K562 (cell line): ENCODE results near the gene FASTK. TPM values are rescaled to one million over a fixed set of nuclear protein-coding genes. Genes with fewer than 3 reads are reported as not detected.

Source experiments
- CCNT2 ChIP-seq: IDR thresholded peaks from 2 replicates; pipeline ENCODE4 v1.6.1; 2011; ENCODE audit warnings: borderline replicate concordance, low read depth, mild to moderate bottlenecking, moderate library complexity, mixed read lengths, low read length; ENCODE audit not compliant: insufficient read length; ENCODE audit errors: extremely low read depth
- CGGBP1 ChIP-seq: fragments of 250-450 bp; sonication (Bioruptor Pico); IDR thresholded peaks from 2 replicates; pipeline ENCODE4 v1.9.0; 2021; ENCODE audit warnings: mild to moderate bottlenecking
- E2F8 ChIP-seq: fragments of 450-650 bp; IDR thresholded peaks from 2 replicates; pipeline ENCODE4 v1.7.1; 2018; ENCODE audit warnings: mild to moderate bottlenecking, low read depth; ENCODE audit not compliant: partially characterized antibody
- ERF ChIP-seq: fragments of 450-650 bp; formaldehyde crosslinking; IDR thresholded peaks from 2 replicates; pipeline ENCODE4 v1.4.0; 2020; ENCODE audit warnings: mild to moderate bottlenecking, mixed read lengths
- HDAC6 ChIP-seq: IDR thresholded peaks from 2 replicates; pipeline ENCODE4 v1.6.1; 2012; ENCODE audit warnings: low read depth, mild to moderate bottlenecking, control low read depth, inconsistent platforms, low read length, moderate library complexity
- HMG20B ChIP-seq: fragments of 250-450 bp; sonication (Bioruptor Pico); IDR thresholded peaks from 2 replicates; pipeline ENCODE4 v1.5.0; 2021; ENCODE audit warnings: mild to moderate bottlenecking
- IRF2 ChIP-seq: sonication (generic); formaldehyde crosslinking; IDR thresholded peaks from 2 replicates; pipeline ENCODE4 v1.8.1; 2022; ENCODE audit warnings: mild to moderate bottlenecking, missing genetic modification reagents
- REST ChIP-seq, 2 experiments: fragments of 450-650 bp; formaldehyde crosslinking in 1 of 2; IDR thresholded peaks; 2 replicates each; pipeline versions ENCODE4 v1.4.0 to v1.6.1; 2014 to 2020; ENCODE audit warnings: mild to moderate bottlenecking in 2 of 2, borderline replicate concordance in 1 of 2, low read depth in 1 of 2
- ZNF561 ChIP-seq: fragments of 450-650 bp; formaldehyde crosslinking; conservative IDR thresholded peaks from 2 replicates; pipeline ENCODE4 v1.4.0; 2020; ENCODE audit warnings: mild to moderate bottlenecking, moderate library complexity
- ZNF740 ChIP-seq, 3 experiments: fragments of 200-800 bp in 1 of 3; sonication (Bioruptor generic) in 1 of 3; sonication (generic) in 1 of 3; formaldehyde crosslinking in 1 of 3; IDR thresholded peaks; 2 replicates each; pipeline versions ENCODE4 v1.6.1 to v1.8.0; 2016 to 2022; ENCODE audit warnings: mild to moderate bottlenecking in 2 of 3, missing compliant biosample characterization in 2 of 3, missing genetic modification characterization in 2 of 3, missing genetic modification reagents in 1 of 3
- polyA plus RNA-seq, 8 experiments: library from polyadenylated mRNA; depleted of rRNA in 4 of 8; stranded (reverse) in 5 of 8; unstranded in 3 of 8; fragments of >200 nt; fragmentation: Nextera tagmentation in 2 of 8; fragmentation: Illumina TruSeq in 1 of 8; extraction: Ambion mirVana in 2 of 8; extraction: Trizol in 1 of 8; gene quantifications; 2 replicates each; pipeline versions ENCODE4 v1.2.1 to v1.2.3, GENCODE V29; 2011 to 2014; ENCODE audit warnings: inconsistent platforms in 1 of 8, missing spikeins in 1 of 8
- total RNA-seq, 7 experiments: library from RNA; depleted of rRNA in 6 of 7; stranded (reverse); fragments of >200 nt in 6 of 7; fragmentation: Illumina TruSeq in 2 of 7; extraction: Trizol in 2 of 7; gene quantifications; 2 replicates each; pipeline versions ENCODE4 v1.2.1 to v1.2.3, GENCODE V29; 2011 to 2021; ENCODE audit warnings: low replicate concordance in 1 of 7
- TF ChIP-seq, protein P1 (sequence below): fragments of 450-650 bp; IDR thresholded peaks from 2 replicates; pipeline ENCODE4 v1.6.1; 2016

FASTK gene
- total and polyA plus RNA-seq, 9 of the 15 experiments (the other 6 are each of a cell fraction or from before 2014, with no cell fraction given), result 0.51 to 150 (median 48.2) TPM

GRCh38 chr7:151085691-151086620, 5.3 kb upstream of the FASTK start, which contains the start of gene AGAP3 (continued):
- TF ChIP-seq, protein P1, sequence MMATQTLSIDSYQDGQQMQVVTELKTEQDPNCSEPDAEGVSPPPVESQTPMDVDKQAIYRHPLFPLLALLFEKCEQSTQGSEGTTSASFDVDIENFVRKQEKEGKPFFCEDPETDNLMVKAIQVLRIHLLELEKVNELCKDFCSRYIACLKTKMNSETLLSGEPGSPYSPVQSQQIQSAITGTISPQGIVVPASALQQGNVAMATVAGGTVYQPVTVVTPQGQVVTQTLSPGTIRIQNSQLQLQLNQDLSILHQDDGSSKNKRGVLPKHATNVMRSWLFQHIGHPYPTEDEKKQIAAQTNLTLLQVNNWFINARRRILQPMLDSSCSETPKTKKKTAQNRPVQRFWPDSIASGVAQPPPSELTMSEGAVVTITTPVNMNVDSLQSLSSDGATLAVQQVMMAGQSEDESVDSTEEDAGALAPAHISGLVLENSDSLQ, result no peak
- TF ChIP-seq IRF2 (CRISPR knock-in tag) (no peak), CGGBP1 (CRISPR knock-in tag) (no peak), E2F8 (peak; percentile 47), ERF (CRISPR knock-in tag) (peak; percentile 94), ZNF561 (CRISPR knock-in tag) (no peak), HMG20B (no peak), ZNF740 (CRISPR knock-in tag; IDR thresholded peaks at IDR 0.05) (peak; percentile 64; the same call in 1 of the 2 replicates), ZNF740 (tag; IDR thresholded peaks at IDR 0.05) (no peak), REST (IDR thresholded peaks at IDR 0.05; ENCODE audit: borderline replicate concordance) (no peak), REST (CRISPR knock-in tag; IDR thresholded peaks at IDR 0.05; ENCODE audit: low read depth) (peak; percentile 71; the same call in 1 of the 2 replicates), CCNT2 (peak; percentile 87), HDAC6 (0 out of 2 replicates have a peak, but pooled peaks have one; percentile 65)
